IPS-18c (cell line): ENCODE results near the gene ZFYVE1.
A peak's percentile ranks its signal among the peaks of the same experiment; 100 is the strongest.
"Not testable (repeated sequence)": the region's sequence is repeated elsewhere in the genome, so short reads cannot be mapped to it uniquely, and the experiment has no call there.

Experiments used
- H3K4me3 ChIP-seq: 2 replicates; pipeline ENCODE4 v1.7.0; 2013; ENCODE audit warnings: low read depth, mild to moderate bottlenecking, low read length, moderate library complexity; ENCODE audit not compliant: insufficient read depth
- H3K9me3 ChIP-seq: one replicate; pipeline ENCODE4 v1.6.1; 2013; ENCODE audit warnings: mild to moderate bottlenecking, low read length, moderate library complexity; ENCODE audit not compliant: control insufficient read depth, insufficient read depth

ZFYVE1 gene

GRCh38 chr14:73014105-73014504, 12.8 kb downstream of the ZFYVE1 start:
- H3K4me3 ChIP-seq, result no peak overlapping the region
- no peaks in the 10 kb centered on the region for H3K9me3 ChIP-seq

- not testable (repeated sequence) for H3K4me3 ChIP-seq, H3K9me3 ChIP-seq
Measured at GRCh38 chr14:73011189-73011588, 15.7 kb downstream of the ZFYVE1 start.

- Histone ChIP-seq H3K4me3 (no peak overlapping the region), H3K9me3 (no peaks in the 10 kb centered on the region)
Measured at GRCh38 chr14:73008501-73008900, 18.4 kb downstream of the ZFYVE1 start.

GRCh38 chr14:73007835-73008234, 19.1 kb downstream of the ZFYVE1 start:
- H3K9me3 ChIP-seq, result no peaks in the 10 kb centered on the region

GRCh38 chr14:73004641-73005040, 22.3 kb downstream of the ZFYVE1 start:
- H3K4me3 ChIP-seq, H3K9me3 ChIP-seq: not testable (repeated sequence)

More at GRCh38 chr14:73007835-73008234, 19.1 kb downstream of the ZFYVE1 start:
- H3K4me3 ChIP-seq, result no peak overlapping the region

- Histone ChIP-seq H3K4me3 (no peak overlapping the region), H3K9me3 (no peaks in the 10 kb centered on the region)
Measured at GRCh38 chr14:73003681-73004080, 23.2 kb downstream of the ZFYVE1 start.

GRCh38 chr14:73000073-73000472, 26.8 kb downstream of the ZFYVE1 start:
- Histone ChIP-seq H3K4me3 (no peak overlapping the region), H3K9me3 (no peaks in the 10 kb centered on the region)

GRCh38 chr14:72999316-72999715, 27.6 kb downstream of the ZFYVE1 start:
- H3K4me3 ChIP-seq, result no peak overlapping the region
- no peaks in the 10 kb centered on the region for H3K9me3 ChIP-seq

- no peaks in the 10 kb centered on the region for H3K9me3 ChIP-seq
Measured at GRCh38 chr14:72998252-72998903, 28.5 kb downstream of the ZFYVE1 start.

GRCh38 chr14:72996916-72997315, 30.0 kb downstream of the ZFYVE1 start:
- no peaks in the 10 kb centered on the region for H3K9me3 ChIP-seq

More at GRCh38 chr14:72998252-72998903, 28.5 kb downstream of the ZFYVE1 start:
- H3K4me3 ChIP-seq, result no peak overlapping the region

GRCh38 chr14:72990171-72990570, 36.7 kb downstream of the ZFYVE1 start:
- Histone ChIP-seq H3K9me3 (no peaks in the 10 kb centered on the region), H3K4me3 (no peak overlapping the region)

More at GRCh38 chr14:72996916-72997315, 30.0 kb downstream of the ZFYVE1 start:
- H3K4me3 ChIP-seq, result no peak overlapping the region

- no peaks in the 10 kb centered on the region for H3K9me3 ChIP-seq
- no peak overlapping the region for H3K4me3 ChIP-seq
Measured at GRCh38 chr14:72986857-72987256, 40.0 kb downstream of the ZFYVE1 start.

- no peak overlapping the region for H3K4me3 ChIP-seq
- no peaks in the 10 kb centered on the region for H3K9me3 ChIP-seq
Measured at GRCh38 chr14:72986214-72986613, 40.7 kb downstream of the ZFYVE1 start.

- H3K9me3 ChIP-seq, result no peaks in the 10 kb centered on the region
Measured at GRCh38 chr14:72982146-72982708, 44.7 kb downstream of the ZFYVE1 start.

GRCh38 chr14:72980863-72981262, 46.0 kb downstream of the ZFYVE1 start:
- H3K4me3 ChIP-seq, result 0 out of 2 replicates have a peak overlapping the region, but pooled peaks have one; percentile 15
- no peaks in the 10 kb centered on the region for H3K9me3 ChIP-seq

More at GRCh38 chr14:72982146-72982708, 44.7 kb downstream of the ZFYVE1 start:
- no peak overlapping the region for H3K4me3 ChIP-seq

- no peak overlapping the region for H3K4me3 ChIP-seq
- H3K9me3 ChIP-seq, result no peaks in the 10 kb centered on the region
Measured at GRCh38 chr14:72978856-72979255, 48.0 kb downstream of the ZFYVE1 start.

GRCh38 chr14:72975770-72976169, 51.1 kb downstream of the ZFYVE1 start:
- H3K4me3 ChIP-seq, result no peak overlapping the region
- H3K9me3 ChIP-seq, result no peaks in the 10 kb centered on the region

- no peak overlapping the region for H3K4me3 ChIP-seq
- no peaks in the 10 kb centered on the region for H3K9me3 ChIP-seq
Measured at GRCh38 chr14:72974661-72975060, 52.2 kb downstream of the ZFYVE1 start.
